GM18511 (cell line): ENCODE data around the gene DUOX2.
"Not testable (repeated sequence)": the region's sequence is repeated elsewhere in the genome, so short reads cannot be mapped to it uniquely, and the experiment has no call there.

ENCODE experiments used
- ATAC-seq: cut with Tn5 transposase; IDR thresholded peaks from one replicate; pipeline ENCODE4 v1.9.1; 2021; ENCODE audit warnings: mild to moderate bottlenecking, moderate library complexity; ENCODE audit not compliant: unreplicated experiment

The DUOX2 gene

GRCh38 chr15:45120081-45120972 lies 6.4 kb upstream of the DUOX2 start:
- no peak for ATAC-seq

GRCh38 chr15:45118996-45119395 lies 5.0 kb upstream of the DUOX2 start:
- ATAC-seq, result no peak

GRCh38 chr15:45118131-45118588 lies 4.2 kb upstream of the DUOX2 start:
- peak; percentile 97 for ATAC-seq

- no peak for ATAC-seq
These were observed 3.5 kb upstream of the DUOX2 start for GRCh38 chr15:45117308-45118130.

- ATAC-seq, result no peak
These were observed 2.7 kb upstream of the DUOX2 start for GRCh38 chr15:45116482-45117307.

- ATAC-seq, result no peak
These were observed 2.1 kb upstream of the DUOX2 start for GRCh38 chr15:45116006-45116481.

- no peak for ATAC-seq
These were observed 1.4 kb upstream of the DUOX2 start for GRCh38 chr15:45115312-45115820.

- no peak for ATAC-seq
These were observed 746 bp upstream of the DUOX2 start for GRCh38 chr15:45114751-45115085.

GRCh38 chr15:45113380-45113990 lies 487 bp downstream of the DUOX2 start:
- no peak for ATAC-seq

GRCh38 chr15:45112591-45113379 lies 1.2 kb downstream of the DUOX2 start:
- ATAC-seq, result no peak

GRCh38 chr15:45112143-45112590 lies 1.8 kb downstream of the DUOX2 start:
- ATAC-seq, result no peak

- no peak for ATAC-seq
These were observed 2.4 kb downstream of the DUOX2 start for GRCh38 chr15:45111390-45112142.

GRCh38 chr15:45110256-45110820 lies 3.6 kb downstream of the DUOX2 start:
- ATAC-seq, result no peak

- no peak for ATAC-seq
These were observed 5.9 kb downstream of the DUOX2 start for GRCh38 chr15:45107941-45108630.

- no peak for ATAC-seq
These were observed 7.8 kb downstream of the DUOX2 start for GRCh38 chr15:45106002-45106790.

- no peak for ATAC-seq
These were observed 8.4 kb downstream of the DUOX2 start for GRCh38 chr15:45105586-45105985.

GRCh38 chr15:45104170-45104569 lies 9.8 kb downstream of the DUOX2 start:
- ATAC-seq, result not testable (repeated sequence)
